Endothelial cell of umbilical vein (primary cell): ENCODE data around the gene LILRA6.

Source experiments
- CTCF ChIP-seq, 2 donors: IDR thresholded peaks; 1 replicate in 1 of 2; 2 replicates in 1 of 2; pipeline ENCODE4 v1.5.1; 2011; ENCODE audit warnings: low read length in 2 of 2, mild to moderate bottlenecking in 2 of 2, moderate library complexity in 2 of 2, control low read depth in 1 of 2, inconsistent platforms in 1 of 2, low read depth in 1 of 2; ENCODE audit not compliant: insufficient read depth in 1 of 2; ENCODE audit errors: extremely low read depth in 1 of 2
- FOS ChIP-seq: IDR thresholded peaks from 2 replicates; pipeline ENCODE4 v1.6.1; 2011; ENCODE audit warnings: mild to moderate bottlenecking, low read length, moderate library complexity, borderline replicate concordance; ENCODE audit not compliant: insufficient read depth
- JUN ChIP-seq: IDR thresholded peaks from 2 replicates; pipeline ENCODE4 v1.6.1; 2011; ENCODE audit warnings: borderline replicate concordance, low read depth; ENCODE audit not compliant: insufficient read length, insufficient read depth

GRCh38 chr19:54275951-54276350 lies 33.4 kb upstream of the LILRA6 start:
- TF ChIP-seq CTCF (IDR thresholded peaks at IDR 0.05; ENCODE audit: extremely low read depth in 1 of 2, insufficient read depth in 1 of 2, low read depth in 1 of 2, low read length in 2 of 2) (no peak), JUN (no peak), FOS (no peak)
